Mammary epithelial cell (primary cell): ENCODE measurements around the gene MAP3K14.

Experiments
- EZH2 ChIP-seq: IDR thresholded peaks from 2 replicates; pipeline ENCODE4 v1.6.1; 2012; ENCODE audit warnings: low read length, inconsistent platforms, borderline replicate concordance
- TF ChIP-seq, protein P1 (sequence below), 2 donors: IDR thresholded peaks in 1 of 2; conservative IDR thresholded peaks in 1 of 2; 2 replicates each; pipeline ENCODE4 v1.5.1; 2011 to 2012; ENCODE audit warnings: inconsistent platforms in 2 of 2, low read length in 2 of 2, mild to moderate bottlenecking in 2 of 2, control low read depth in 1 of 2, low read depth in 1 of 2; ENCODE audit not compliant: insufficient read depth in 1 of 2; ENCODE audit errors: extremely low read depth in 1 of 2

DNA sequence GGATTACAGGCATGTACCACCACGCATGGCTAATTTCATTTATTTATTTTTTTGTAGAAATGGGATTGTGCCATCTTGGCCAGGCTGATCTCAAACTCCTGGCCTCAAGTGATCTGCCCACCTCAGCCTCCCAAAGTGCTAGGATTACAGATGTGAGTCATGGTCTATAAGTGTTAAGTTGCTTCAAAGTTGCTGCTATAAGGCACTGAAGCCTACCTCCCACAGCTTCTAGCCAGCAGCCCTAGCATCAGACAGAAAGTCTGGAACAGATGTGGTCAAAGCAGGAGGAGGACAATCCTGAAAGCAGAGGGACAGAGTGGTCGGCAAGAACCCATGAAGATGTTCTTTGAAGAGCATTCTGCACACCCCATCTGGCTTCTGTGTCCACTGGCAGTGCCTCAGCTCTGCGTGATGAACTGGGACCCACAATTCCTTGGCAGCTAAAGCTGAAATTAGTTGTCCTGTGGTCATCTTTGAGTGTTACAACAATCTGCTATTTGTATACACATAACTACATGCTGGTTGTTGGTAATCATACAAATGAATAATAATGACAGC is 11.2 kb downstream of the MAP3K14 start:
- TF ChIP-seq, protein P1, sequence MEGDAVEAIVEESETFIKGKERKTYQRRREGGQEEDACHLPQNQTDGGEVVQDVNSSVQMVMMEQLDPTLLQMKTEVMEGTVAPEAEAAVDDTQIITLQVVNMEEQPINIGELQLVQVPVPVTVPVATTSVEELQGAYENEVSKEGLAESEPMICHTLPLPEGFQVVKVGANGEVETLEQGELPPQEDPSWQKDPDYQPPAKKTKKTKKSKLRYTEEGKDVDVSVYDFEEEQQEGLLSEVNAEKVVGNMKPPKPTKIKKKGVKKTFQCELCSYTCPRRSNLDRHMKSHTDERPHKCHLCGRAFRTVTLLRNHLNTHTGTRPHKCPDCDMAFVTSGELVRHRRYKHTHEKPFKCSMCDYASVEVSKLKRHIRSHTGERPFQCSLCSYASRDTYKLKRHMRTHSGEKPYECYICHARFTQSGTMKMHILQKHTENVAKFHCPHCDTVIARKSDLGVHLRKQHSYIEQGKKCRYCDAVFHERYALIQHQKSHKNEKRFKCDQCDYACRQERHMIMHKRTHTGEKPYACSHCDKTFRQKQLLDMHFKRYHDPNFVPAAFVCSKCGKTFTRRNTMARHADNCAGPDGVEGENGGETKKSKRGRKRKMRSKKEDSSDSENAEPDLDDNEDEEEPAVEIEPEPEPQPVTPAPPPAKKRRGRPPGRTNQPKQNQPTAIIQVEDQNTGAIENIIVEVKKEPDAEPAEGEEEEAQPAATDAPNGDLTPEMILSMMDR (conservative IDR thresholded peaks at IDR 0.05 in 1 of 2, IDR thresholded peaks at IDR 0.05 in 1 of 2; ENCODE audit: extremely low read depth in 1 of 2, insufficient read depth in 1 of 2, low read depth in 1 of 2, low read length in 2 of 2) = no peak
- TF ChIP-seq EZH2 = no peak
